Osteocyte (in vitro differentiated cells): ENCODE data around the gene GPR61. TPM values are rescaled to one million over a fixed set of nuclear protein-coding genes. Genes with fewer than 3 reads are reported as not detected.

Experiments
- DNase-seq: peaks from one replicate; pipeline ENCODE4 v3.0.0; 2021; ENCODE audit warnings: mixed read lengths; ENCODE audit not compliant: unreplicated experiment; ENCODE audit errors: extremely low spot score
- H3K27ac Mint-ChIP-seq: one replicate; pipeline ENCODE4 v1.8.0; 2021; ENCODE audit warnings: mild to moderate bottlenecking, mixed read lengths; ENCODE audit not compliant: unreplicated experiment
- H3K27me3 Mint-ChIP-seq: one replicate; pipeline ENCODE4 v1.8.0; 2021; ENCODE audit warnings: mixed read lengths; ENCODE audit not compliant: unreplicated experiment
- H3K36me3 Mint-ChIP-seq: one replicate; pipeline ENCODE4 v1.8.0; 2021; ENCODE audit warnings: mixed read lengths; ENCODE audit not compliant: unreplicated experiment
- H3K4me1 Mint-ChIP-seq: one replicate; pipeline ENCODE4 v1.8.0; 2021; ENCODE audit warnings: mixed read lengths; ENCODE audit not compliant: unreplicated experiment
- H3K4me3 Mint-ChIP-seq: one replicate; pipeline ENCODE4 v1.8.0; 2021; ENCODE audit warnings: mild to moderate bottlenecking, moderate library complexity, mixed read lengths; ENCODE audit not compliant: unreplicated experiment
- H3K9me3 Mint-ChIP-seq: one replicate; pipeline ENCODE4 v1.8.0; 2021; ENCODE audit warnings: mixed read lengths; ENCODE audit not compliant: unreplicated experiment
- total RNA-seq: library from RNA; stranded (reverse); gene quantifications from 2 replicates; pipeline ENCODE4 v1.2.1, GENCODE V29; 2021
- TF ChIP-seq, protein P1 (sequence below): fragments of 200-600 bp; sonication (generic); IDR thresholded peaks from 2 replicates; pipeline ENCODE4 v1.5.0; 2021; ENCODE audit warnings: antibody characterized with exemption, mild to moderate bottlenecking, moderate library complexity

GPR61 gene
- total RNA-seq, 1 donor from 2014 or later, result not detected

GRCh38 chr1:109567877-109568672 lies 28.4 kb downstream of the GPR61 start:
- H3K4me1 Mint-ChIP-seq, result peaks cover 26% of the 10 kb centered on the region
- no peak for DNase-seq
- no peak overlapping the region for H3K27ac Mint-ChIP-seq

DNA sequence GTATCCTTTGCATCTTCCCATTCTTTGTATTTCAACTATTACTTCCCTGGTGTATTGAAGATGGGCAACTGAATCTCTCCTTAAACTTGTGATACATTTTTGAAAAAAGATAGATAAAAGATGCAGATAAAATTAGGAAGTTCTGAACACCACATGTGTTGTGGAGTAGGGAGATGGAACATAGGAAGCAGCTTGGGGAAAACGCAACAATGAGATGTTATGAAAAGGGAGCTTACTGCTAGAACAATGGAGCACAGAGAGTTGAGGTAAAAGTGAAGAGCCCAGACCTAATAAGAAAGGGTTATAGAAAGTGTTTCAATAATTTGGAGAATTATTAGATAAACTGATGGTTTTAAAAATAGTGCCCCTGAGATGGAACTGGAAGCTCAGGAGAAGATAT lies 29.7 kb downstream of the GPR61 start:
- Mint-ChIP-seq H3K27ac (no peak overlapping the region), H3K9me3 (no peaks in the 10 kb centered on the region), H3K36me3 (no peaks in the 10 kb centered on the region), H3K4me1 (peaks cover 19% of the 10 kb centered on the region), H3K4me3 (no peak overlapping the region), H3K27me3 (no peaks in the 10 kb centered on the region)
- TF ChIP-seq, protein P1, sequence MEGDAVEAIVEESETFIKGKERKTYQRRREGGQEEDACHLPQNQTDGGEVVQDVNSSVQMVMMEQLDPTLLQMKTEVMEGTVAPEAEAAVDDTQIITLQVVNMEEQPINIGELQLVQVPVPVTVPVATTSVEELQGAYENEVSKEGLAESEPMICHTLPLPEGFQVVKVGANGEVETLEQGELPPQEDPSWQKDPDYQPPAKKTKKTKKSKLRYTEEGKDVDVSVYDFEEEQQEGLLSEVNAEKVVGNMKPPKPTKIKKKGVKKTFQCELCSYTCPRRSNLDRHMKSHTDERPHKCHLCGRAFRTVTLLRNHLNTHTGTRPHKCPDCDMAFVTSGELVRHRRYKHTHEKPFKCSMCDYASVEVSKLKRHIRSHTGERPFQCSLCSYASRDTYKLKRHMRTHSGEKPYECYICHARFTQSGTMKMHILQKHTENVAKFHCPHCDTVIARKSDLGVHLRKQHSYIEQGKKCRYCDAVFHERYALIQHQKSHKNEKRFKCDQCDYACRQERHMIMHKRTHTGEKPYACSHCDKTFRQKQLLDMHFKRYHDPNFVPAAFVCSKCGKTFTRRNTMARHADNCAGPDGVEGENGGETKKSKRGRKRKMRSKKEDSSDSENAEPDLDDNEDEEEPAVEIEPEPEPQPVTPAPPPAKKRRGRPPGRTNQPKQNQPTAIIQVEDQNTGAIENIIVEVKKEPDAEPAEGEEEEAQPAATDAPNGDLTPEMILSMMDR, result no peak
- no peak for DNase-seq

More at GRCh38 chr1:109567877-109568672, 28.4 kb downstream of the GPR61 start:
- Mint-ChIP-seq H3K27me3 (no peaks in the 10 kb centered on the region), H3K36me3 (no peaks in the 10 kb centered on the region), H3K4me3 (no peak overlapping the region), H3K9me3 (no peaks in the 10 kb centered on the region)
- TF ChIP-seq, protein P1, result no peak

- Mint-ChIP-seq H3K36me3 (peaks cover 6% of the 10 kb centered on the region), H3K4me1 (peaks cover 18% of the 10 kb centered on the region), H3K27me3 (no peaks in the 10 kb centered on the region), H3K4me3 (no peak overlapping the region), H3K27ac (no peak overlapping the region), H3K9me3 (no peaks in the 10 kb centered on the region)
- TF ChIP-seq, protein P1, result no peak
- DNase-seq, result no peak
Observed at GRCh38 chr1:109570414-109570813, 30.7 kb downstream of the GPR61 start.

- no peak overlapping the region for H3K27ac Mint-ChIP-seq
- no peaks in the 10 kb centered on the region for H3K9me3 Mint-ChIP-seq
- peaks cover 19% of the 10 kb centered on the region for H3K36me3 Mint-ChIP-seq
- no peak overlapping the region for H3K4me3 Mint-ChIP-seq
- TF ChIP-seq, protein P1, result no peak
- H3K4me1 Mint-ChIP-seq, result peaks cover 6% of the 10 kb centered on the region
- H3K27me3 Mint-ChIP-seq, result no peaks in the 10 kb centered on the region
- no peak for DNase-seq
Observed at GRCh38 chr1:109573785-109574184, 34.1 kb downstream of the GPR61 start.

GRCh38 chr1:109578947-109579443 lies 39.3 kb downstream of the GPR61 start:
- H3K27ac Mint-ChIP-seq, result peak overlapping the region; percentile 27
- DNase-seq, result no peak
- TF ChIP-seq, protein P1, result no peak
- no peaks in the 10 kb centered on the region for H3K9me3 Mint-ChIP-seq
- H3K4me1 Mint-ChIP-seq, result peaks cover 5% of the 10 kb centered on the region
- no peaks in the 10 kb centered on the region for H3K27me3 Mint-ChIP-seq
- no peak overlapping the region for H3K4me3 Mint-ChIP-seq
- H3K36me3 Mint-ChIP-seq, result peaks cover 48% of the 10 kb centered on the region
